Thyroid gland (tissue), 4 donors: ENCODE results near the gene FEV.

ENCODE experiments used
- CTCF ChIP-seq, 6 experiments: fragments of 200-600 bp in 3 of 6; fragments of 450-650 bp in 3 of 6; sonication (generic) in 3 of 6; IDR thresholded peaks; one replicate each; pipeline ENCODE4 v1.5.1; 2016 to 2019; ENCODE audit warnings: antibody characterized with exemption in 6 of 6, mild to moderate bottlenecking in 2 of 6, inconsistent platforms in 1 of 6, moderate library complexity in 1 of 6
- POLR2A ChIP-seq, 2 donors: fragments of 450-650 bp; IDR thresholded peaks; one replicate each; pipeline ENCODE4 v1.6.1; 2017; ENCODE audit warnings: antibody characterized with exemption in 2 of 2, mild to moderate bottlenecking in 2 of 2, moderate library complexity in 1 of 2

- TF ChIP-seq CTCF (IDR thresholded peaks at IDR 0.05) (no peak), POLR2A (IDR thresholded peaks at IDR 0.05) (no peak)
Measured at GRCh38 chr2:218958276-218958675, 26.7 kb downstream of the FEV start.
